Subcutaneous abdominal adipose tissue (tissue), 5 donors: ENCODE results near the gene SLC15A5.
A peak's percentile ranks its signal among the peaks of the same experiment; 100 is the strongest.

Source experiments
- H3K27ac ChIP-seq: one replicate; pipeline ENCODE4 v1.7.0; 2013; ENCODE audit warnings: low read depth, mild to moderate bottlenecking, inconsistent platforms, low read length, moderate library complexity
- H3K27me3 ChIP-seq, 5 donors: one replicate each; pipeline ENCODE4 v1.7.0; 2013; ENCODE audit warnings: low read length in 5 of 5, inconsistent platforms in 1 of 5; ENCODE audit not compliant: control insufficient read depth in 5 of 5, insufficient read depth in 4 of 5
- H3K36me3 ChIP-seq, 5 donors: one replicate each; pipeline ENCODE4 v1.7.0; 2013; ENCODE audit warnings: low read length in 5 of 5; ENCODE audit not compliant: control insufficient read depth in 5 of 5, insufficient read depth in 5 of 5
- H3K4me1 ChIP-seq, 5 donors: one replicate each; pipeline ENCODE4 v1.7.0; 2013; ENCODE audit warnings: low read length in 5 of 5, mild to moderate bottlenecking in 3 of 5, moderate library complexity in 1 of 5; ENCODE audit not compliant: control insufficient read depth in 5 of 5, insufficient read depth in 5 of 5
- H3K4me3 ChIP-seq, 5 donors: one replicate each; pipeline ENCODE4 v1.7.0; 2013; ENCODE audit warnings: low read length in 5 of 5, low read depth in 1 of 5
- H3K9ac ChIP-seq, 5 donors: one replicate each; pipeline ENCODE4 v1.7.0; 2013; ENCODE audit warnings: low read length in 5 of 5, mild to moderate bottlenecking in 4 of 5, moderate library complexity in 3 of 5
- H3K9me3 ChIP-seq, 5 donors: one replicate each; pipeline ENCODE4 v1.7.0; 2013; ENCODE audit warnings: low read length in 5 of 5; ENCODE audit not compliant: control insufficient read depth in 5 of 5
- donor health status: healthy.
- donor health status: healthy.
- donor health status: healthy.
- donor health status: healthy.
- donor health status: healthy.

The SLC15A5 gene

DNA sequence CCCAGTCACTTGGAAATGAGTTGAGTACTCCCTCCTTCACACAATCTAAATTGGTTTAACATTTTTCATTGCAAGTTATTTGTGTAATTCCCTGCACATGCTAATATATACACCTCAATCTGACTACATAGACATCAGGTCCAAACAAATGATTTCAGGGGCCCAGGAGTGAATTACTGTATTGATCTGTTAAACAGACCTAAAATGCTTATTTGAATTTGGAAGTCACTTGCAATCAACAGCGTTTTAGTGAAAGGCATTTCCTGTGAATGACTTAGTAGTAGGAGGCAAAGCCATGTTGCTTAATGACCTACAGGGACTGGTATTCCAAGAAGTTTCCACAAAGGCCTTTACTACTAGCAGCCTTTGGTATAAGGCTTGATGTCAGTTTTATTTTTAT, 22.6 kb upstream of the SLC15A5 start:
- Histone ChIP-seq H3K4me3 (no peak overlapping the region), H3K4me1 (peaks cover 0 to 22% (median 15%) of the 10 kb centered on the region in 5 donors), H3K36me3 (no peaks in the 10 kb centered on the region), H3K9ac (peak overlapping the region in 1 of 5 donors; percentile 32), H3K27me3 (no peaks in the 10 kb centered on the region), H3K27ac (peak overlapping the region; percentile 83), H3K9me3 (no peaks in the 10 kb centered on the region)

DNA sequence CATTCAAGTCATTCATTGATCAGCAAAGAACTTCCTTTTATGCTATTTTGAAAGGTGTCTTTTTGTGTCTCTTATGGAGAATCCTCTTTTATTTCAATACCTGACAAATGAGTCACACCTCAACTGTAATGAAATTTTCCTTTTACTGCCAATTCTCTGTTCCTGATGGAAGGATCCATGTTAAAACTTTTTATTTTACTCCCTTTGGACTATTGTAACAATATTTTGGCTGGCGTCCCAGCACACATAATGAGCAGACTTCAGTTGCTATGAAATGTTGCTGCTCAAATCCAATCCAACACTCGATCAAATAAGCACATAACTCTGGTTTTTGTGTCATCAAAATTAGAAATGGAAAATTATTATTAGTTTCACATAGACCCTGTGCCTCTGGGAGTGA, 21.9 kb upstream of the SLC15A5 start:
- peak overlapping the region; percentile 83 for H3K27ac ChIP-seq
- peak overlapping the region in 1 of 5 donors; percentile 32 for H3K9ac ChIP-seq
- no peak overlapping the region for H3K4me3 ChIP-seq
- H3K27me3 ChIP-seq: no peaks in the 10 kb centered on the region
- H3K9me3 ChIP-seq: no peaks in the 10 kb centered on the region
- peaks cover 0 to 22% (median 15%) of the 10 kb centered on the region in 5 donors for H3K4me1 ChIP-seq
- H3K36me3 ChIP-seq: no peaks in the 10 kb centered on the region

DNA sequence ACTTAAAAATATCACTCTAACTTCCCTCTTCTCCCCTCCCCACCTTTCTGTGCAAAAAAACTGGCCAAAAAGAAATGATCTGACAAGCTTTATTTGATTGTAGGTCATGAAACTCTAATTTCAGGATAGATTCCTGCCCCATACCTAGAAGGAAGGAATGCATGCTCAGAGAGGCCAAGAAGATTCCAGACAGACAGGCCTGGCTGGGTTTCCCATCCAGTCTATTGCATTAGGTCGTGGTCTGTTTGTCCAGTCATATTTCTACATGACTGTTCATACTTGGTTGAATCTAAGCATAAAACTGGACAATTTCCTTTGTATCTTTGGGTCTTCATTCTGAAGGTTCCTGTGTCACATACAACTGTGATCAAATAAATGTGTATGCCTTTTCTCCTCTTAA, 20.0 kb upstream of the SLC15A5 start:
- Histone ChIP-seq H3K4me3 (no peak overlapping the region), H3K27me3 (no peaks in the 10 kb centered on the region), H3K4me1 (peaks cover 0 to 22% (median 15%) of the 10 kb centered on the region in 5 donors), H3K9me3 (no peaks in the 10 kb centered on the region), H3K27ac (no peak overlapping the region), H3K9ac (no peak overlapping the region), H3K36me3 (no peaks in the 10 kb centered on the region)

DNA sequence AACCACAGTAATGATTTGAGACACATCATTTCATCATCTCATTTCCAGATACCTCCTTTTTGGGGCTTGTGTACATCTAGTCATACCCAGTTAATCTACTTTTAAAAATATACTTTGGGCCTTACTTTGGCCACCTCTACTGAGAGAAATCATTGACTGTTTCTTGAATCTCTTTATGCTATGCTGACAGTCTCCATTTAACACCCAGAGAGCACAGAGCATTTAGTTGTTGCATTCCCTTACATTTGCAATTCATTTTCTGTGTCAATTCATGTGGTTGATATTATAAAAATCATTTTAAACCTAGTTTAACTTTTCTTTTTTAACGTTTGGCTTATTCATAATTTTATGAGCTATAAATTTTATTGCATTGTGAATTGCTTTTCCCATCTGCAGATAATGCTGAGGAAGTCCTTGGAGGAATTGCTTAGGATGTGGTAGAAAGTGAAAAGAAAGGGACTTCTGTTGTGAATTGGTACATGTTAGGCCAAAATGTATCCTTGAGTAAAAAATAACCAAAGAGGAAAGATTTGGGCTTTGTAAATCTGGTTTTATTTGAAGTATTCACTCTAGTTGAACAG, 17.0 kb upstream of the SLC15A5 start:
- H3K27me3 ChIP-seq: no peaks in the 10 kb centered on the region
- H3K9me3 ChIP-seq: no peaks in the 10 kb centered on the region
- no peaks in the 10 kb centered on the region for H3K36me3 ChIP-seq
- H3K27ac ChIP-seq: no peak overlapping the region
- H3K4me3 ChIP-seq: no peak overlapping the region
- peaks cover 0 to 8% (median under 1%) of the 10 kb centered on the region in 5 donors for H3K4me1 ChIP-seq
- no peak overlapping the region for H3K9ac ChIP-seq

DNA sequence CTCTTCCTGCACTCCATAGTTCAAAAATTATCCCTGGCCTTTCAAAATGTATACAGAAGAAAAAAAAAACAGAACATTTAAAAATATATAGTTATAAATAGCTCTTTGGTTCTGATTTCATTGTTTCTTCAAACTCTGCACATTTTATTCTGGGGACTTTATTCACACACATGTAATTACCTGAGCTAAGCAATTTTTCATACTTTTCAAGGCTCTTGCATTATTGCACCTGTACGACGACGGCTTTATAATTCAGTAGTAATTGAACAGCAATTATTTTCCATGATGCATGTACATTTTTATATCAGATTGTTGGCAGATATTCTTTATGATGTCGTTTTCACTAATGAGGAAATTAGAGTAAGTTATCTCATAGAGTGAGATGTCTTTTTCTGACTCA, 13.5 kb upstream of the SLC15A5 start:
- H3K4me1 ChIP-seq: no peaks in the 10 kb centered on the region
- no peaks in the 10 kb centered on the region for H3K36me3 ChIP-seq
- H3K4me3 ChIP-seq: no peak overlapping the region
- no peak overlapping the region for H3K9ac ChIP-seq
- no peak overlapping the region for H3K27ac ChIP-seq
- no peaks in the 10 kb centered on the region for H3K27me3 ChIP-seq
- no peaks in the 10 kb centered on the region for H3K9me3 ChIP-seq

DNA sequence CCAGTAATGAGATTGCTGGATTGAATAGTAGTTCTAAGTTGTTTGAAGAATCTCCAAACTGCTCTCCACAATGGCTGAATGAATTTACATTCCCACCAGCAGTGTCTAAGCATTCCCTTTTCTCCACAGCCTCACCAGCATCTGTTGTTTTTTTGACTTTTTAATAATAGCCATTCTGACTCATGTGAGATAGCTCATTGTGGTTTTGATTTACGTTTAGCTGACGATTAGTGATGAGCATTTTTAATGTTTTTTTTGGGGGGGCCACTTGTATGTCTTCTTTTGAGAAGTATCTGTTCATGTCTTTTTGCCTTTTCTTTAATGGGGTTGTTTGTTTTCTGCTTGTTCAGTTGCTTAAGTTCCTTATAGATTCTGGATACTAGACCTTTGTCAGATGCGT, 8.1 kb upstream of the SLC15A5 start:
- H3K4me3 ChIP-seq: no peak overlapping the region
- no peaks in the 10 kb centered on the region for H3K36me3 ChIP-seq
- no peaks in the 10 kb centered on the region for H3K9me3 ChIP-seq
- no peaks in the 10 kb centered on the region for H3K27me3 ChIP-seq
- H3K27ac ChIP-seq: no peak overlapping the region
- no peak overlapping the region for H3K9ac ChIP-seq
- peaks cover 0 to 10% (median 4%) of the 10 kb centered on the region in 5 donors for H3K4me1 ChIP-seq

DNA sequence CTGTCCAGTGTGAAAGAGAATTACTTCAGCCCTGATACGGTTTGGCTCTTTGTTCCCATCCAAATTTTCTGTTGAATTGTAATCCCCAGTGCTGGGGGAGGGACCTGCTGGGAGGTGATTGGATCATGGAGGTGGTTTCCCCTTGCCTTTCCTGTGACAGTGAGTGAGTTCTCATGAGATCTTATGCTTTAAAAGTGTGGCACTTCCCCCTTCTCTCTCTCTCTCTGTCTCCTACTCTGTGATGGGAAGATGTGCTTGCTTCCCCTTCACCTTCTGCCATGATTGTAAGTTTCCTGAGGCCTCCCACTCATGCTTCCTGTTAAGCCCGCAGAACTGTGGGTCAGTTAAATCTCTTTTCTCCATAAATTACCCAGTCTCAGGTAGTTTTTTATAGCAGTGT, 5.5 kb upstream of the SLC15A5 start:
- Histone ChIP-seq H3K27me3 (no peaks in the 10 kb centered on the region), H3K36me3 (no peaks in the 10 kb centered on the region), H3K4me3 (no peak overlapping the region), H3K9me3 (no peaks in the 10 kb centered on the region), H3K9ac (no peak overlapping the region), H3K27ac (no peak overlapping the region), H3K4me1 (peaks cover 0 to 10% (median 4%) of the 10 kb centered on the region in 5 donors)

DNA sequence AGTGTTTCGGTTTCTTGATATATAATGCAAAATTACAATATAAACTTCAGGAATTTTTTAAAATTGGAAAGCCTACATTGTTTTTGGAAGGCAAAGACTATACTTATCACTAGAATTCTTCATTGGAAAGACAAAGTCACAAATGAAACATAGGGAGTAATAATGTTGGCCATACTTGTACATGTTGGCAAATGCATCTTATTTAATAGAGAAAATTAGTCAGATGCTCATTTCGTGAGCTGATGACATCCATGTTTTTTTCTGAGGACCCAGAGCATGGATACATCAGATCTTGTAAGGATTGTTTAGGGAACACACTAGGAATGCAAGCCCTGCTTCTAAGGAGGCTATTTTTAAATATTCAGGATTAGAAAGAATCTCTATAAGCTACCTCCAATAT, 4.6 kb upstream of the SLC15A5 start:
- H3K4me3 ChIP-seq: no peak overlapping the region
- peak overlapping the region; percentile 85 for H3K27ac ChIP-seq
- H3K9ac ChIP-seq: no peak overlapping the region
- H3K27me3 ChIP-seq: no peaks in the 10 kb centered on the region
- peaks cover 0 to 10% (median 4%) of the 10 kb centered on the region in 5 donors for H3K4me1 ChIP-seq
- no peaks in the 10 kb centered on the region for H3K36me3 ChIP-seq
- H3K9me3 ChIP-seq: no peaks in the 10 kb centered on the region

DNA sequence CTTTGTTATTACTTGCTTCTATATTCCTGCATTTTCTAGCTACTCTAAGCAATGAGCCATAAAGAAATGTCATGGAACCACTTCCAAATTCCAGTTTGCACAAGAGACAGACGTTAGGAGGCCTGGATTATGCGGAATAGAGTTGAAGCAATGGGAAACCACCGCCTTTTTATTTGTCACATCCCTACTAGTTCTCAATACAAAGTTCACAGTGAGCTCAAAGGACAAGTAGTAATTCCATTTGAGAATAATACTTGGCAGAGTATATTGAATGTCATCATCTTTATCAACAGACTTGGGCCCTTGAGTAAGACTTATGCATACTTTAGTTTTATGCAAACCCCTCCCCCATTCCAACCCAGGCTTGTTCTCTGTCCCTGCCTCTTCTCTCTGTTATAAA, 3.7 kb upstream of the SLC15A5 start:
- Histone ChIP-seq H3K36me3 (no peaks in the 10 kb centered on the region), H3K9me3 (no peaks in the 10 kb centered on the region), H3K27ac (peak overlapping the region; percentile 85), H3K4me3 (no peak overlapping the region), H3K4me1 (peaks cover 0 to 10% (median 4%) of the 10 kb centered on the region in 5 donors), H3K27me3 (no peaks in the 10 kb centered on the region), H3K9ac (peak overlapping the region in 3 of 5 donors; percentile 11 to 84 (median 52))

DNA sequence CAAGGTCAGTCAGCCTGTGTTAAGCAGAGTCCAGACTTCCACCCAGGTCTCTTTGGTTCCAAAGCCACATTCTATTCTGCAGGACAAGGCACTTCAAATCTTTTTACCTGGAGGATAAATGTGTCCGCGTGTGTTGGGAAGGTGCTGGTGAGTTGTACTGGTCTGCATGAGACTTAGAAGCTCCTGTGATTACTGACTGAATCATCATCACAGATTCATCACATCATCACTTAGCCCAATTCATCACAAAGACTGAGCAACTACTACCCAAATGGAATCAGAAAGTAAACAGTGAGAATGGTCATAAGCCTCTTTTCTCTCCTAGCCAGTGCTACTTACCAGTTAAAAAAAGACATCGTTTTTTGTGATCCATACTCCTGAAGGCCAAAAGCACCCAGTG, 5.3 kb downstream of the SLC15A5 start:
- Histone ChIP-seq H3K9ac (no peak overlapping the region), H3K27me3 (no peaks in the 10 kb centered on the region), H3K9me3 (no peaks in the 10 kb centered on the region), H3K4me1 (peaks cover 0 to 8% (median 0%) of the 10 kb centered on the region in 5 donors), H3K36me3 (no peaks in the 10 kb centered on the region), H3K4me3 (no peak overlapping the region), H3K27ac (no peak overlapping the region)
